Kidney epithelial cell (primary cell): Measurements from ENCODE around the gene SEMA4G. TPM values are rescaled to one million over a fixed set of nuclear protein-coding genes. Genes with fewer than 3 reads are reported as not detected.
A peak's percentile ranks its signal among the peaks of the same experiment; 100 is the strongest.

Source experiments
- DNase-seq: peaks from one replicate; pipeline ENCODE4 v3.0.0-alpha.2; 2010; ENCODE audit warnings: low read depth
- H3K27me3 ChIP-seq: 2 replicates; pipeline ENCODE4 v1.6.0; 2011; ENCODE audit warnings: low read length; ENCODE audit not compliant: control insufficient read depth, insufficient read depth
- H3K36me3 ChIP-seq: 2 replicates; pipeline ENCODE4 v1.5.1; 2011; ENCODE audit warnings: low read length; ENCODE audit not compliant: control insufficient read depth, insufficient read depth
- H3K4me3 ChIP-seq: 2 replicates; pipeline ENCODE4 v1.5.1; 2011; ENCODE audit warnings: low read depth, mild to moderate bottlenecking, control low read depth, low read length
- CTCF ChIP-seq: IDR thresholded peaks from 2 replicates; pipeline ENCODE4 v1.5.1; 2011; ENCODE audit warnings: mild to moderate bottlenecking, moderate library complexity, low read length, control low read depth, inconsistent platforms; ENCODE audit not compliant: insufficient read depth, poor library complexity, severe bottlenecking
- total RNA-seq: library from RNA; depleted of rRNA; stranded (reverse); fragments of >200 nt; gene quantifications from 2 replicates; pipeline ENCODE4 v1.2.3, GENCODE V29; 2015

The SEMA4G gene
- total RNA-seq, 1 donor from 2014 or later: 7.2 TPM

- peaks cover 17% of the 10 kb centered on the region for H3K27me3 ChIP-seq
- no peaks in the 10 kb centered on the region for H3K36me3 ChIP-seq
- peak; percentile 86 for TF ChIP-seq CTCF
- H3K4me3 ChIP-seq: no peak overlapping the region
- DNase-seq: no peak
Measured at GRCh38 chr10:101018600-101019439, 49.5 kb downstream of the SEMA4G start.

Other genes starting within 250 kb of the SEMA4G start
- gene PAX2, start 223.9 kb upstream of the SEMA4G start, total RNA-seq: 5.1 and 7.9 TPM in 2 replicates
- 19.7 and 22.2 TPM in 2 replicates for gene SLF2, start 56.5 kb upstream of the SEMA4G start, total RNA-seq
- gene MRPL43, start 18.0 kb downstream of the SEMA4G start, total RNA-seq: 84.1 and 92.3 TPM in 2 replicates
- 14.0 and 14.1 TPM in 2 replicates for gene TWNK, start 18.0 kb downstream of the SEMA4G start, total RNA-seq
- 118 and 125 TPM in 2 replicates for gene LZTS2, start 30.3 kb downstream of the SEMA4G start, total RNA-seq
- 1.2 and 3.5 TPM in 2 replicates for gene PDZD7, start 61.6 kb downstream of the SEMA4G start, total RNA-seq
- gene SFXN3, start 61.7 kb downstream of the SEMA4G start, total RNA-seq: 59.4 and 77.4 TPM in 2 replicates
- gene KAZALD1, start 92.5 kb downstream of the SEMA4G start, total RNA-seq: 2.0 and 4.8 TPM in 2 replicates
- not detected in 2 replicates for gene TLX1, start 161.8 kb downstream of the SEMA4G start, total RNA-seq